Panc1 (cell line): ENCODE data around the gene SPATA33. TPM values are rescaled to one million over a fixed set of nuclear protein-coding genes. Genes with fewer than 3 reads are reported as not detected.

Experiments used
- ATAC-seq: fragments of 200-7000 bp; cut with Tn5 transposase; 2 replicates; pipeline ENCODE4 v1.9.1; 2020; ENCODE audit warnings: mild to moderate bottlenecking, moderate library complexity
- BruUV-seq: library from RNA; stranded (reverse); fragments of 400-500 nt; replicated peaks from 2 replicates; lab custom pipeline; 2021; lab: Mats Ljungman, UMichigan
- CTCF ChIA-PET: fragments of 300-600 bp; sonication (Branson Sonifier 250); formaldehyde crosslinking; loops from one replicate; lab custom pipeline; 2022; ENCODE audit warnings: antibody characterized with exemption; lab: Charles Lee
- POLR2A ChIA-PET: fragments of 300-600 bp; sonication (Branson Sonifier 250); formaldehyde crosslinking; loops from one replicate; lab custom pipeline; 2022; ENCODE audit warnings: antibody characterized with exemption; lab: Charles Lee
- DNase-seq: peaks from one replicate; pipeline ENCODE4 v3.0.0-alpha.2; 2010; ENCODE audit warnings: low read depth, low spot score
- H3K27ac ChIP-seq: 2 replicates; pipeline ENCODE4 v1.5.1; 2011; ENCODE audit warnings: mild to moderate bottlenecking, low read length, inconsistent platforms
- H3K27me3 ChIP-seq: fragments of 200-500 bp; sonication (Bioruptor generic); 2 replicates; pipeline ENCODE4 v1.6.0; 2014; ENCODE audit warnings: low read length, inconsistent platforms; ENCODE audit not compliant: control insufficient read depth, insufficient read depth
- H3K36me3 ChIP-seq: fragments of 200-500 bp; sonication (Bioruptor generic); 2 replicates; pipeline ENCODE4 v1.5.1; 2014; ENCODE audit warnings: inconsistent platforms, mild to moderate bottlenecking, low read length, moderate library complexity; ENCODE audit not compliant: control insufficient read depth, insufficient read depth
- H3K4me1 ChIP-seq: 2 replicates; pipeline ENCODE4 v1.5.1; 2011; ENCODE audit warnings: inconsistent platforms, mild to moderate bottlenecking, low read length, moderate library complexity; ENCODE audit not compliant: control insufficient read depth, insufficient read depth
- H3K4me3 ChIP-seq, 2 experiments: 2 replicates each; pipeline ENCODE4 v1.5.1; 2011 to 2012; ENCODE audit warnings: low read depth in 2 of 2, low read length in 2 of 2, mild to moderate bottlenecking in 2 of 2, inconsistent platforms in 1 of 2, moderate library complexity in 1 of 2
- H3K9me3 ChIP-seq: fragments of 200-500 bp; sonication (Bioruptor generic); 2 replicates; pipeline ENCODE4 v1.5.1; 2014; ENCODE audit warnings: low read depth, mild to moderate bottlenecking, inconsistent platforms, low read length, moderate library complexity; ENCODE audit not compliant: control insufficient read depth, insufficient read depth
- POLR2AphosphoS5 ChIP-seq: IDR thresholded peaks from 2 replicates; pipeline ENCODE4 v1.6.1; 2012; ENCODE audit warnings: mild to moderate bottlenecking, low read depth, low read length, moderate library complexity
- SIN3A ChIP-seq: IDR thresholded peaks from 2 replicates; pipeline ENCODE4 v1.6.1; 2012; ENCODE audit warnings: low read depth, mild to moderate bottlenecking, low read length, moderate library complexity, borderline replicate concordance; ENCODE audit not compliant: insufficient read depth
- TCF7L2 ChIP-seq: IDR thresholded peaks from 2 replicates; pipeline ENCODE4 v1.6.1; 2011; ENCODE audit warnings: mild to moderate bottlenecking, low read depth, low read length, inconsistent platforms
- in situ Hi-C: cut with HindIII; loops from 2 replicates; pipeline ENCODE4 v1.10.0; 2016; ENCODE audit warnings: low sequenced_read_pairs, low pct_unique_long_range_greater_than_20kb
- intact Hi-C: fragments of 100-400 bp; cut with micrococcal nuclease; formaldehyde crosslinking; loops from one replicate; pipeline ENCODE4 v1.10.0; 2022; ENCODE audit not compliant: unreplicated experiment
- total RNA-seq: library from RNA; stranded (reverse); gene quantifications from one replicate; pipeline ENCODE4 v1.2.1, GENCODE V29; 2021; ENCODE audit not compliant: unreplicated experiment
- TF ChIP-seq, protein P1 (sequence below): fragments of 450-650 bp; IDR thresholded peaks from 2 replicates; pipeline ENCODE4 v1.5.1; 2017; ENCODE audit warnings: mild to moderate bottlenecking
- TF ChIP-seq, protein P2 (sequence below), 2 experiments: IDR thresholded peaks; 2 replicates each; pipeline ENCODE4 v1.6.1; 2011 to 2012; ENCODE audit warnings: low read depth in 2 of 2, control low read depth in 1 of 2, low read length in 1 of 2, mild to moderate bottlenecking in 1 of 2, moderate library complexity in 1 of 2; ENCODE audit not compliant: insufficient read depth in 1 of 2

The SPATA33 gene
- total RNA-seq, 1 experiment from 2014 or later, result 18.3 TPM

DNA sequence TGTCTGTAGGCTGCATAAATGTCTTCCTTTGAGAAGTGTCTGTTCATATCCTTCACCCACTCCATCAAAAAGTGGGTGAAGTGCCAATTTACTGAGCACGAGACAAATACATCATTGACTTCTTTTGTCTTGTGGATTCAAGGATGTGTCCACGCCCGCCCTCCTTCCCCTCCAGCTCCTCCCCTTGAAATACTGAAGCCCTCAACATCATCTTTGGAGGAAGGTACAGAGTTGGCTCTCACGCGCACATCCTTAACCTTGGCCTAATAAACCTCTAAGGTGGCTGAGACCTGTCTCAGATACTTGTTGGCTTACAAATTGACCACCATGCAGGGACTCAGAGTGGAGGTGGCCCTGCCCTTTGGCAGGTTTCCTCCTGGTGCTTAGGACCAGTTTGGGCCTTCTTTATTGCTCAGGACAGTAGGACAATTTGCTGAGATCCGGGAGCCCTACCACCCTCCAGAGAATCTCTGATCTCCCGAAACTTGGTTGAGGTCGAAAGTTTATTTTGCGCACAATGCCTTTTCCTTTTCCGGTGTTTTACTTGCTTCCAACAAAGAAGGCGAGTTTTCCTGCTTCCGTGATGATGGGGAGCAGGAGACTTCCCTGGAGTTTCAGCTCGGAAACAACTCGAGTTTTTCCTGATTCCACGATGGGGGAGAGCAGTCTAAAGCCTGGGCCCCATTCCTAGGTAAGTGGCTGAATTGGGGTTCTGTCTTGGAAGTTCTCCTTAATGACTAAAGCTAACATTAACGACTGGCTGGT is 14.7 kb downstream of the SPATA33 start:
- ChIA-PET POLR2A (no interaction called here), CTCF (no interaction called here)
- TF ChIP-seq, protein P1, sequence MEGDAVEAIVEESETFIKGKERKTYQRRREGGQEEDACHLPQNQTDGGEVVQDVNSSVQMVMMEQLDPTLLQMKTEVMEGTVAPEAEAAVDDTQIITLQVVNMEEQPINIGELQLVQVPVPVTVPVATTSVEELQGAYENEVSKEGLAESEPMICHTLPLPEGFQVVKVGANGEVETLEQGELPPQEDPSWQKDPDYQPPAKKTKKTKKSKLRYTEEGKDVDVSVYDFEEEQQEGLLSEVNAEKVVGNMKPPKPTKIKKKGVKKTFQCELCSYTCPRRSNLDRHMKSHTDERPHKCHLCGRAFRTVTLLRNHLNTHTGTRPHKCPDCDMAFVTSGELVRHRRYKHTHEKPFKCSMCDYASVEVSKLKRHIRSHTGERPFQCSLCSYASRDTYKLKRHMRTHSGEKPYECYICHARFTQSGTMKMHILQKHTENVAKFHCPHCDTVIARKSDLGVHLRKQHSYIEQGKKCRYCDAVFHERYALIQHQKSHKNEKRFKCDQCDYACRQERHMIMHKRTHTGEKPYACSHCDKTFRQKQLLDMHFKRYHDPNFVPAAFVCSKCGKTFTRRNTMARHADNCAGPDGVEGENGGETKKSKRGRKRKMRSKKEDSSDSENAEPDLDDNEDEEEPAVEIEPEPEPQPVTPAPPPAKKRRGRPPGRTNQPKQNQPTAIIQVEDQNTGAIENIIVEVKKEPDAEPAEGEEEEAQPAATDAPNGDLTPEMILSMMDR, result no peak
- no peak for TF ChIP-seq POLR2AphosphoS5
- TF ChIP-seq SIN3A, result no peak
- TF ChIP-seq, protein P2, sequence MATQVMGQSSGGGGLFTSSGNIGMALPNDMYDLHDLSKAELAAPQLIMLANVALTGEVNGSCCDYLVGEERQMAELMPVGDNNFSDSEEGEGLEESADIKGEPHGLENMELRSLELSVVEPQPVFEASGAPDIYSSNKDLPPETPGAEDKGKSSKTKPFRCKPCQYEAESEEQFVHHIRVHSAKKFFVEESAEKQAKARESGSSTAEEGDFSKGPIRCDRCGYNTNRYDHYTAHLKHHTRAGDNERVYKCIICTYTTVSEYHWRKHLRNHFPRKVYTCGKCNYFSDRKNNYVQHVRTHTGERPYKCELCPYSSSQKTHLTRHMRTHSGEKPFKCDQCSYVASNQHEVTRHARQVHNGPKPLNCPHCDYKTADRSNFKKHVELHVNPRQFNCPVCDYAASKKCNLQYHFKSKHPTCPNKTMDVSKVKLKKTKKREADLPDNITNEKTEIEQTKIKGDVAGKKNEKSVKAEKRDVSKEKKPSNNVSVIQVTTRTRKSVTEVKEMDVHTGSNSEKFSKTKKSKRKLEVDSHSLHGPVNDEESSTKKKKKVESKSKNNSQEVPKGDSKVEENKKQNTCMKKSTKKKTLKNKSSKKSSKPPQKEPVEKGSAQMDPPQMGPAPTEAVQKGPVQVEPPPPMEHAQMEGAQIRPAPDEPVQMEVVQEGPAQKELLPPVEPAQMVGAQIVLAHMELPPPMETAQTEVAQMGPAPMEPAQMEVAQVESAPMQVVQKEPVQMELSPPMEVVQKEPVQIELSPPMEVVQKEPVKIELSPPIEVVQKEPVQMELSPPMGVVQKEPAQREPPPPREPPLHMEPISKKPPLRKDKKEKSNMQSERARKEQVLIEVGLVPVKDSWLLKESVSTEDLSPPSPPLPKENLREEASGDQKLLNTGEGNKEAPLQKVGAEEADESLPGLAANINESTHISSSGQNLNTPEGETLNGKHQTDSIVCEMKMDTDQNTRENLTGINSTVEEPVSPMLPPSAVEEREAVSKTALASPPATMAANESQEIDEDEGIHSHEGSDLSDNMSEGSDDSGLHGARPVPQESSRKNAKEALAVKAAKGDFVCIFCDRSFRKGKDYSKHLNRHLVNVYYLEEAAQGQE (IDR thresholded peaks at IDR 0.05; ENCODE audit: insufficient read depth in 1 of 2, low read depth in 2 of 2, low read length in 1 of 2), result no peak
- TF ChIP-seq TCF7L2, result no peak
- Histone ChIP-seq H3K4me1 (no peaks in the 10 kb centered on the region), H3K4me3 (no peak overlapping the region), H3K9me3 (no peaks in the 10 kb centered on the region), H3K36me3 (no peaks in the 10 kb centered on the region), H3K27ac (no peak overlapping the region), H3K27me3 (no peaks in the 10 kb centered on the region)
- in situ Hi-C loops (no loop called here), intact Hi-C loops (no loop called here)
- DNase-seq, result no peak
- BruUV-seq, result no TSS peak
- ATAC-seq, result no peak

DNA sequence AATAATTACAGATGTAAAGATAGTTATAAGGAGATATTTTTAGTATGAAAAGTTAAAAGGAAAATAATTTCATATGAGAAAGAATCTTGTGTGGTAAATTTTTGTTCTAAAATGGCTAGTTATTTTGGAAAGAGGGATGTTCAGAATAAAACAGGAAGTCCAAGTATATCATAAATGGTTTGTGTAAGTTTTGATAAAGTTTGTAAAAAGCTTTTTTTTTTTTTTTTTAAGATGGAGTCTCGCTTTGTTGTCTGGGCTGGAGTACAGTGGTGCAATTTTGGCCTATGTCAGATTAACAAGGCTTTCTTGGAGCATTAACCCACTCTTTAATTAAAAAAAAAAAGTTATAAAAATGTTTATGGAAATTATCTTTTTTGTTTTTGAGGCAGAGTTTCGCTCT is 20.6 kb downstream of the SPATA33 start:
- no peaks in the 10 kb centered on the region for H3K9me3 ChIP-seq
- BruUV-seq, result no TSS peak
- ATAC-seq (no peak), DNase-seq (no peak)
- TF ChIP-seq, protein P2 (IDR thresholded peaks at IDR 0.05; ENCODE audit: insufficient read depth in 1 of 2, low read depth in 2 of 2, low read length in 1 of 2), result no peak
- TF ChIP-seq TCF7L2, result no peak
- no peak for TF ChIP-seq POLR2AphosphoS5
- no peak for TF ChIP-seq SIN3A
- TF ChIP-seq, protein P1, result no peak
- no peaks in the 10 kb centered on the region for H3K4me1 ChIP-seq
- H3K27ac ChIP-seq, result no peak overlapping the region
- in situ Hi-C loops, result no loop called here
- no peaks in the 10 kb centered on the region for H3K36me3 ChIP-seq
- intact Hi-C loops, result no loop called here
- ChIA-PET POLR2A (no interaction called here), CTCF (interaction anchor here (0.7 kb wide), 1 partner anchor 576 kb away, joined by 3 read pairs; no protein-coding TSS in a partner anchor)
- no peak overlapping the region for H3K4me3 ChIP-seq
- H3K27me3 ChIP-seq, result no peaks in the 10 kb centered on the region
